Measurements from ENCODE around the gene PRKG1.

DNA sequence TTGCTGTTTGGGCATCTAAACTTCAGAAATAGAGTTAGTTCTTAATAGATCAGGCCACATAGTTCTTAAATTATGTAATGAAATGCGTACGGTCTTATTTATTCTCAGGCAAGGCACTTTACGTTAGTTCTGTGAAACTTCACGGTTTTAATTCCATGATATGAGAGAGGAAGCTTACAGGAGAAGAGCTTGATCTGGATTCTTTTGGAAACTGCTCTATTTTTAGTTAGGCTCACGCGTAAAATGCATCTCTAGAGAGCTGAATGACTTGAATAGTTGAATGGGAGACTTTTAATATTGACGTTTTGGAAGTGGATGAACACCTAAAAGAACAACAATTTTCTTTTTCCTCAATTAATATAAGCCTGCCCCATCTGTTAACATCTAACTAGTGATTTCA lies 71.1 kb downstream of the PRKG1 start:
- TF ChIP-seq CTCF (IDR thresholded peaks at IDR 0.05; ENCODE audit: borderline replicate concordance, extremely low read depth, low read length, poor library complexity, severe bottlenecking) (no peak), EZH2 (IDR thresholded peaks at IDR 0.05; ENCODE audit: borderline replicate concordance, low read depth, low read length, severe bottlenecking) (no peak)
